NT2/D1 (cell line): ENCODE results near the gene CENPB.

Experiments
- SUZ12 ChIP-seq: IDR thresholded peaks from 2 replicates; pipeline ENCODE4 v1.6.1; 2011; ENCODE audit not compliant: insufficient read length, insufficient read depth; ENCODE audit errors: extremely low read depth
- YY1 ChIP-seq: IDR thresholded peaks from 2 replicates; pipeline ENCODE4 v1.6.1; 2011; ENCODE audit not compliant: insufficient read length, insufficient read depth
- ZNF274 ChIP-seq: IDR thresholded peaks from 2 replicates; pipeline ENCODE4 v1.6.1; 2011; ENCODE audit warnings: mild to moderate bottlenecking, low read depth, low read length

DNA sequence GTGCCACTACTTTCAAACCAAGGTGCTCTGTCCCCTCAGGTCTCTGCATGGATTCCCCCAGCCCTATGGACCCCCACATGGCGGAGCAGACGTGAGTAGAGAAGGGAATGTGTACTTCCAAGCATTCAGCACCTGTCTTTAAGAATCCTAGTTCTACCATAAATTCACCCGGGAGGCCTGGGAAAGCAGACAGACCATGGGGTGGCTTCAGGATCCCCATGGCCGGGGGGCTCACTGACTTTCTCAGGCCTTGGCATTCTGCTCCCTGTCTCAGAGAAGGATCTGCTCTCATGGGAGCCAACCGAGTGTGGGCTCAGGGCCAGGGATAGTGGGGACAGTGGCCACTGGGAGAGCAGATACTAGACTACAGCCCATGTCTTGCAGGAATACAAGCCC is 11.8 kb upstream of the CENPB start:
- TF ChIP-seq YY1 (no peak), SUZ12 (no peak), ZNF274 (no peak)
